ENCODE measurements around the gene SPSB4.

DNA sequence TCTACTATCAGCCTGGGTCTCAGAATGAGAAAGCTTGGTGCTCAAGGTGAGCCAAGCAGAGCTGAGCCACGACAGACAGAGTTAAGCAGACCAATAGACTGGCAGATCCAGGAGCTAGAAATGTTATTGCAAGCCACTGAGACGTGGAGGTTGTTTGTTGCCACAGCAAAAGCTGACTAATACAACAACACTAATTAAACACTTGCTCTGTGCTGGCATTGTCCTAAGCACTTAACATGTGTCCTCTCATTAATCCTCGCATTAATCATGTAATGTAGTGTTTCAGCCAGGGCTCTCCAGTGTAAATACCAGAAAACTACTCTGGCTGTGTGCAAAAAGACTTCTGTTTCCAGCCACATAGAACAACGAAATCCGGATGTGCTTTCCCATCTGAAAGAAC lies 11.6 kb upstream of the SPSB4 start:
- TF ChIP-seq POLR2A (IDR thresholded peaks at IDR 0.05; ENCODE audit: low read depth, low read length) (no peak), POLR2AphosphoS5 (IDR thresholded peaks at IDR 0.05; ENCODE audit: low read depth, low read length) (no peak)
